Measurements from ENCODE around the gene FOXA3. TPM values are rescaled to one million over a fixed set of nuclear protein-coding genes. Genes with fewer than 3 reads are reported as not detected.
A peak's percentile ranks its signal among the peaks of the same experiment; 100 is the strongest.

FOXA3 gene
- polyA plus RNA-seq, 1 experiment, result not detected

DNA sequence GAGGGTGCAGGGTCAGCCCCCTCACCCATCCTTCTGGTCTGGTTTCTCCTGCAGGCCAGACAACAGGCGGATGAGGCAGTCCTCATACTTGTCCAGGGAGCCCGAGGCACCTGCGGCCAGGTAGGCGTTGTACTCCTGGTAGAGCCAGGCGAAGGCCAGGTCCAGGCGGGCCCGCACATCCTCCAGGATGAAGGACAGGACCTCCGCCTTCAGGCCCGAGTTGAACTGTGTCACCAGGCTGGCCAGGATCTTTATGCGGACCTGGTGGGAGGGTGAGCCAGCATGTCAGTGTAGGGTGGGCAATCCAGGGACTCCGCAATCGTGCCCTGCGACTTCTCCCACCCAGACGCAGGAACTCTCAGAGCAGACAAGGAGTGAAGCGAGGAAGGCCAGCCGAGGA, 35.2 kb upstream of the FOXA3 start:
- ChIA-PET CTCF (interaction anchor here (1.0 to 4.5 kb wide), 3 partner anchors 9 to 12 kb away, joined by 3 to 46 read pairs (median 5); no protein-coding TSS in a partner anchor), POLR2A (no interaction called here)
- Histone ChIP-seq H3K36me3 (ENCODE audit: control insufficient read depth, insufficient read depth, low read length) (peaks cover 46% of the 10 kb centered on the region), H3K4me3 (ENCODE audit: low read depth, low read length) (no peak overlapping the region), H3K27me3 (ENCODE audit: control insufficient read depth, insufficient read depth, low read length) (no peaks in the 10 kb centered on the region)
- TF ChIP-seq, protein P1, sequence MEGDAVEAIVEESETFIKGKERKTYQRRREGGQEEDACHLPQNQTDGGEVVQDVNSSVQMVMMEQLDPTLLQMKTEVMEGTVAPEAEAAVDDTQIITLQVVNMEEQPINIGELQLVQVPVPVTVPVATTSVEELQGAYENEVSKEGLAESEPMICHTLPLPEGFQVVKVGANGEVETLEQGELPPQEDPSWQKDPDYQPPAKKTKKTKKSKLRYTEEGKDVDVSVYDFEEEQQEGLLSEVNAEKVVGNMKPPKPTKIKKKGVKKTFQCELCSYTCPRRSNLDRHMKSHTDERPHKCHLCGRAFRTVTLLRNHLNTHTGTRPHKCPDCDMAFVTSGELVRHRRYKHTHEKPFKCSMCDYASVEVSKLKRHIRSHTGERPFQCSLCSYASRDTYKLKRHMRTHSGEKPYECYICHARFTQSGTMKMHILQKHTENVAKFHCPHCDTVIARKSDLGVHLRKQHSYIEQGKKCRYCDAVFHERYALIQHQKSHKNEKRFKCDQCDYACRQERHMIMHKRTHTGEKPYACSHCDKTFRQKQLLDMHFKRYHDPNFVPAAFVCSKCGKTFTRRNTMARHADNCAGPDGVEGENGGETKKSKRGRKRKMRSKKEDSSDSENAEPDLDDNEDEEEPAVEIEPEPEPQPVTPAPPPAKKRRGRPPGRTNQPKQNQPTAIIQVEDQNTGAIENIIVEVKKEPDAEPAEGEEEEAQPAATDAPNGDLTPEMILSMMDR (IDR thresholded peaks at IDR 0.05; ENCODE audit: insufficient read depth, low read depth, low read length), result no peak
- no peak for DNase-seq (ENCODE audit: low read depth)

DNA sequence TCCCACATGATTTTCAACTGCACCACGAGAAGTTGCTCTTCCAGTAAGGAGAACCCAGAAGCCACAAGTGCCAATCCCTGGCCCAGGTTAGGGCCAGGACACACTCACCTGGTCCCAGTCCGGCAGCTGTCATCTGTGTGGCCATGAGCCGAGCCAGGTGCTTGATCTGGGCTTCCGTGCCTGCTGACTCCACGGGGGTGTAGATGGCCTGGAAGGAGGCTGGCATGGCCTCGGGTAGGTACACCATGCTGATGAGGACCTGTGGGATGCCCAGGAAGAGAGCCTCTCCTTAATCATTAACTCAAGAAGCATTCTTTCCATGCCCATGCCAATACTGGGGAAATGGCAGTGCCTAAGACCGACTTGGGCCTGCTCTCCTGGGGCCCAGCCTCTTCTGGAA, 29.2 kb upstream of the FOXA3 start:
- Histone ChIP-seq H3K4me3 (ENCODE audit: low read depth, low read length) (no peak overlapping the region), H3K27me3 (ENCODE audit: control insufficient read depth, insufficient read depth, low read length) (no peaks in the 10 kb centered on the region), H3K36me3 (ENCODE audit: control insufficient read depth, insufficient read depth, low read length) (peaks cover 32% of the 10 kb centered on the region)
- CTCF ChIA-PET, result interaction anchor here (1.5 to 7.2 kb wide), 2 partner anchors 14 to 17 kb away, joined by 5 to 43 read pairs; no protein-coding TSS in a partner anchor
- POLR2A ChIA-PET, result no interaction called here
- TF ChIP-seq, protein P1 (IDR thresholded peaks at IDR 0.05; ENCODE audit: insufficient read depth, low read depth, low read length), result no peak
- DNase-seq (ENCODE audit: low read depth), result no peak

DNA sequence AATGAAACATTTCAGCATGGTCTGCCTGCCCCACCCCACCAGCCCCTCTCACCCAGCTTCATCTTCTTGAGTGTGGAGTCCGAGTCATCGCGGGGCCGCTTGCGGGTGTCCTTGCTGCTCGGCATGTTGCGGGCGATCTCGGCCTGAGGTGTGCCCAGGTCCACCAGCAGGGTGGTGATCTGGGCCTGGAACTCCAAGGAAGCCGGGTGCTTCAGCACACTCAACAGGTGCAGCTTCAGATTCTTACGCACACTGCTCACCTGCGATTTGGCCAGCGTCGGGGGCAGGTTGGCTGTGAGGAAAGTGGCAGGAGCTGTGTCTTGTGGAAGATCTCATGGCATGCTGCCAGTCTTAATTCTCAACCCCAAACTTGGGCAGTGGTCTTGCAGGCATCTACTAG, 21.9 kb upstream of the FOXA3 start:
- ChIA-PET CTCF (interaction anchor here (1.4 to 3.7 kb wide), 2 partner anchors 11 to 25 kb away, joined by 3 to 24 read pairs; no protein-coding TSS in a partner anchor), POLR2A (no interaction called here)
- no peak overlapping the region for H3K4me3 ChIP-seq (ENCODE audit: low read depth, low read length)
- TF ChIP-seq, protein P1 (IDR thresholded peaks at IDR 0.05; ENCODE audit: insufficient read depth, low read depth, low read length), result no peak
- H3K36me3 ChIP-seq (ENCODE audit: control insufficient read depth, insufficient read depth, low read length), result peaks cover 28% of the 10 kb centered on the region
- DNase-seq (ENCODE audit: low read depth), result no peak
- no peaks in the 10 kb centered on the region for H3K27me3 ChIP-seq (ENCODE audit: control insufficient read depth, insufficient read depth, low read length)

DNA sequence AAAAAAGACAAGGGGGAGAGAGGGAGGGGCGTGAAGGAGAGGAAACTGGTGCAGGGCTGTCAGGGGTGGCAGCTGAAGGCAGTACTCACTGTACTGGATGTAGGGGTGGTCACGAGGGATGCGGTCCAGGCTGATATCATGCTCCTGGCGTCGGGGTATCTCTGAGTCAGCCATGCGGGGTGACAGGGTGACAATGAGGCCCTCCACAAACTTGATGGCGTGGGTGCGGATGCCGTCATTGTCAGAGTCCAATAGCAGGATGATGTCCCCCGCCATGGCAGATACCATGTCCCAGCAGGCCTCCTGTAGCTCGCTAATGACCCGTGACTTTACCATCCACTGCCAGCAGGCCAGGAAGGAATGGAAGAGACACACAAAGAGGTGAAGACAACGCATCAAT, 16.5 kb upstream of the FOXA3 start:
- Histone ChIP-seq H3K36me3 (ENCODE audit: control insufficient read depth, insufficient read depth, low read length) (peaks cover 33% of the 10 kb centered on the region), H3K4me3 (ENCODE audit: low read depth, low read length) (no peak overlapping the region), H3K27me3 (ENCODE audit: control insufficient read depth, insufficient read depth, low read length) (no peaks in the 10 kb centered on the region)
- TF ChIP-seq, protein P1 (IDR thresholded peaks at IDR 0.05; ENCODE audit: insufficient read depth, low read depth, low read length), result no peak
- ChIA-PET POLR2A (no interaction called here), CTCF (interaction anchor here (0.8 to 3.8 kb wide), 3 partner anchors 9 to 30 kb away, joined by 3 to 15 read pairs (median 4); no protein-coding TSS in a partner anchor)
- no peak for DNase-seq (ENCODE audit: low read depth)

DNA sequence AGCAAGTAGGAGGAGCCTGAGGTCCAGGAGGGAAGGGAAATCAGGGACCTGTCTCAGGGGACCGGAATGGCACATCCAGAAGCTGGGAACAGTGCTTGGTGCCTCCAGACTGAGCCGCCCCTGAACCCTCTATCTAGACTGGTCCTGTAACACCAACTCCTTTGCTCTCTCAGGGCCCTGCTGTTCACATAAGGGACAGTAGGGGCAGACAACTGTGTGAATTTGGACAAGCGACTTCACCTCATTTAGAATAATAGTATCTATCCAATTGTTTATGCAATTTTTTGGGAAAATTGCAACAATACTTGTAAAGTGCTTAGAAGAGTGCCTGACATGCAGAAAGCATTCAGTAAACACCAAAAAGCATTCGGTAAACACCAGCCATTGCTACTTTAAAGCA, 15.2 kb upstream of the FOXA3 start:
- Histone ChIP-seq H3K27me3 (ENCODE audit: control insufficient read depth, insufficient read depth, low read length) (no peaks in the 10 kb centered on the region), H3K4me3 (ENCODE audit: low read depth, low read length) (no peak overlapping the region), H3K36me3 (ENCODE audit: control insufficient read depth, insufficient read depth, low read length) (peaks cover 30% of the 10 kb centered on the region)
- CTCF ChIA-PET, result interaction anchor here (0.6 to 3.8 kb wide), 4 partner anchors 14 to 131 kb away, joined by 3 to 15 read pairs (median 4); no protein-coding TSS in a partner anchor
- TF ChIP-seq, protein P1 (IDR thresholded peaks at IDR 0.05; ENCODE audit: insufficient read depth, low read depth, low read length), result peak; percentile 35
- DNase-seq (ENCODE audit: low read depth), result no peak
- POLR2A ChIA-PET, result no interaction called here

Measured in BJ (cell line).